Central memory CD8-positive, alpha-beta T cell (primary cell): ENCODE data around the gene DUOXA1.

Experiments
- ATAC-seq: fragments of 150-1000 bp; cut with Tn5 transposase; replicated peaks from 2 replicates; pipeline ENCODE4 v1.10.0; 2022; ENCODE audit warnings: mild to moderate bottlenecking, moderate FRiP score, moderate number of reproducible peaks; ENCODE audit not compliant: poor library complexity, severe bottlenecking; ENCODE audit errors: extremely low read depth
- DNase-seq, 2 donors: peaks; one replicate each; pipeline ENCODE4 v3.0.0; 2021; ENCODE audit warnings: low spot score in 2 of 2
- H3K27ac Mint-ChIP-seq: one replicate; pipeline ENCODE4 v1.8.0; 2022; ENCODE audit warnings: low read depth, mild to moderate bottlenecking, moderate library complexity, mixed read lengths
- H3K27me3 Mint-ChIP-seq: one replicate; pipeline ENCODE4 v1.8.0; 2022; ENCODE audit warnings: mixed read lengths
- H3K36me3 Mint-ChIP-seq: one replicate; pipeline ENCODE4 v1.8.0; 2022; ENCODE audit warnings: mild to moderate bottlenecking, moderate library complexity, mixed read lengths; ENCODE audit not compliant: insufficient read depth
- H3K4me1 Mint-ChIP-seq: one replicate; pipeline ENCODE4 v1.8.0; 2022; ENCODE audit warnings: mixed read lengths
- H3K4me3 Mint-ChIP-seq: one replicate; pipeline ENCODE4 v1.8.0; 2022; ENCODE audit warnings: mild to moderate bottlenecking, moderate library complexity, mixed read lengths
- H3K9me3 Mint-ChIP-seq: one replicate; pipeline ENCODE4 v1.8.0; 2022; ENCODE audit warnings: mixed read lengths

DUOXA1 gene

DNA sequence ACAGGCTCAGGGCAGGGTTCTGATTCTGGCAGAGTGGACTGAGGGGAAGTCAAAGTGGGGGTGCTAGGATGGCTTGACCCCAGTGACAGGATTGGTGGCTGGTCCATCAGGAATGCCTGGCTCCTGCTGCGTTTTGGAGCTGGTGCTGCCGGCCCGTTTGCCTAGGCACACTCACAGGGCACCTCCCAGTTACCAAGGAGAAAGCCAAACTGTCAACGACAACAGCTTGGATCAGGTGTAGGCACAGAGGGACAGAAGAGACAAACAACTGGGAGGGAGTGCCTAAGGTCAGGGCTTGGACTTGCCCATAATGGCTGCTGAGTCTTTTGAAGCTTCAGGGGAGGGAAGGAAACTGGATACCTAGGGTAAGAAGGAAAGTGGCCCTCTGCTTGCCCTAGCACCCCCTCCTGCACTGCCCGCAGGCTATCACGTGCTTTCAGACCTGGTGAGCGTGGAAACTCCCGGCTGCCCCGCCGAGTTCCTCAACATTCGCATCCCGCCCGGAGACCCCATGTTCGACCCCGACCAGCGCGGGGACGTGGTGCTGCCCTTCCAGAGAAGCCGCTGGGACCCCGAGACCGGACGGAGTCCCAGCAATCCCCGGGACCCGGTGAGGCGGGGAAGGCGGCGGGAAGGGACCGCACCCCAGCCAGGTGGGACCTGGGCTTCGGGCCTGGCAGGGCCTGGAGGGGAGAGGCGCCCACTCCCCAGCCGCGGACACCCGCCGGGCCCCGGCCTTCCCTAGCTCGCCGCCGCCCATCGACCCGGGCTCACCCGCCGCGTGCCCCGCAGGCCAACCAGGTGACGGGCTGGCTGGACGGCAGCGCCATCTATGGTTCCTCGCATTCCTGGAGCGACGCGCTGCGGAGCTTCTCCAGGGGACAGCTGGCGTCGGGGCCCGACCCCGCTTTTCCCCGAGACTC lies 5.3 kb upstream of the DUOXA1 start:
- Mint-ChIP-seq H3K4me1 (peaks cover 17% of the 10 kb centered on the region), H3K36me3 (peaks cover 2% of the 10 kb centered on the region), H3K27ac (no peak overlapping the region), H3K27me3 (peaks cover 61% of the 10 kb centered on the region), H3K9me3 (no peaks in the 10 kb centered on the region), H3K4me3 (peak overlapping the region; percentile 49)
- ATAC-seq (no peak), DNase-seq (no peak)

DNA sequence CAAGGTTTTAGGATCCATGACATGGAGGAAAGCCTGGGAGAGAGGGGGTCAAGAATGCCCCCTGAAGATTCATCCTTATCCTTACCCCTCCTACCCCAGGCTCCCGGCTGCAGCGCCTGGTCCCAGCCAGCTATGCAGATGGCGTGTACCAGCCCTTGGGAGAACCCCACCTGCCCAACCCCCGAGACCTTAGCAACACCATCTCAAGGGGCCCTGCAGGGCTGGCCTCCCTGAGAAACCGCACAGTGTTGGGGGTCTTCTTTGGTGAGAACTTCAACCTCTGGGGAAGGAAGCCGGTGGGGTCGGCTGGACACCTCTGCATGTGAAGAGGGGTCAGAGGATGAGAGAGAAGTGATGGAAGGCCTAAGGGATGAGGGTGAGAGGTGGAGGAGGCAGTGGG lies 4.4 kb upstream of the DUOXA1 start:
- H3K4me3 Mint-ChIP-seq, result peak overlapping the region; percentile 19
- no peaks in the 10 kb centered on the region for H3K9me3 Mint-ChIP-seq
- H3K27ac Mint-ChIP-seq, result no peak overlapping the region
- ATAC-seq, result no peak
- peaks cover 17% of the 10 kb centered on the region for H3K4me1 Mint-ChIP-seq
- no peak for DNase-seq
- H3K27me3 Mint-ChIP-seq, result peaks cover 62% of the 10 kb centered on the region
- H3K36me3 Mint-ChIP-seq, result peaks cover 2% of the 10 kb centered on the region

DNA sequence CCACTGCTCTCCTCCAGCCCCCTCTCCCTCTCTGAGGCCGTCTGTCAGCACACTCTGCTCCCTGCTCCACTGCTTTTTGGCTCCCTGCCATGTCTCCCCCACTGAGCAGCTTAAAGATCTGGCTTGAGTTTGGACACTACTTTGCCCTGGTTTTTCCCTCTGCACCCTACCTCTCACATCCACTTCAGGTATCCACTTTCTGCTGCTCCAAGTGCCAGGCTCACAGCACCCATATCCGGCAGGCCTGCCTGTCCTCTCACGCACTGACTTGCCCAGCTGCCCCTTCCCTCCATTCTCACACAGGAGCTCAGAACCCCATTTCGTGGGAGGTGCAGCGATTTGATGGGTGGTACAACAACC lies 3.9 kb upstream of the DUOXA1 start:
- ATAC-seq (no peak), DNase-seq (no peak)
- Mint-ChIP-seq H3K27ac (no peak overlapping the region), H3K27me3 (peaks cover 67% of the 10 kb centered on the region), H3K4me1 (peaks cover 17% of the 10 kb centered on the region), H3K4me3 (no peak overlapping the region), H3K36me3 (peaks cover 2% of the 10 kb centered on the region), H3K9me3 (no peaks in the 10 kb centered on the region)

DNA sequence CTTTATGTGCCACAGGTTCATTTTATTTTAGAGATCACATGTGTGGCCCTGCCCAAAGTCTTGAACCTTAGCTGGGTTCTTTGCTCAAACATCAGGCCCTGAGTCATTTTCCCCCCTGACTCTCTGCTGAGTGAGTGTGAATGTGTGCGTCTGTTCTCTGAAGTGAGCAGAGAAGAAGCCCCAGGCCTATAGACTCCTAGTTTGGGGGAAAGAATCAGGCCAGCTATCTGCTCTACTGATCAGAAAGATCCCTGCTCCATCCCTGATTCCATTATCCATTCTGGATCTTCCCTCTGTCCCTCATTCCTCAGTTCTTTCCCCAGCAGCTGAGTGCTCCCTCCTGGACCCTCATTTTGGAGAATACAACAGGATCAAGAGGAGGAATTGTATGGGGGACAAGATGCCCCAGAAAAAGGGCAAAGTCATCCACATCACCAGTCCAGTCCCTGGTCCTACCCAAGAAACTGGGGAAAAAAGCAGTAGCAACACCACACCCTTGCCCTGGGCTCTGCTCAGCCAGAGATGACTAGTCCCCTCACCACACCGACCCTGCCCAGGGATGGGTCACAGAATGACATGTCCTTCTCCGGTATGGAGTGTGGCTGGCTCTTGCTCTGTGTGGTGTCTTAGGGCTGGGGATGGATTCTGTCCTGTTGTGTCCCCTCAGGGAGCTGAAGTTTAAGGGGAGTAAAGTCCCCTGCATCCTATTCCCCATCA lies 3.3 kb upstream of the DUOXA1 start:
- H3K27me3 Mint-ChIP-seq, result peaks cover 72% of the 10 kb centered on the region

DNA sequence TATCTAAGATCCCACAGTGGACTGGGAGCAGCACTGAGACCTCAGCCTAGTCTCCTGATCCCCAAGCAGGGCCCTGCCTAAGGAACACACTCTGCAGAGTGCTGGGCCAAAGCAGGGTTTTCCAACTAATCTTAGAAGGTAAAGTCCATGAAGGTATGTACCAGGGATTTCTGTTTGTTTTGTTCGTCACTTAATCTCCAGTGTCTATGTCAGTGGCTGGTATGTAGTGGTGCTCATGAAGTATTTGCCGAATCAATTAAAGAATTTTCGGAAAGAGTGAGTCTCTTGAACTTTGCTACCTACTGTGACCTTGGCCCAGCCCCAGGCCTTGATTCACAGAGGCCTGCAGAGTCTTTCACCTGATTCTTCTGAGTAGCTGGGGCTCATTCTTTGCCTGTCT lies 1.8 kb upstream of the DUOXA1 start:
- Mint-ChIP-seq H3K27ac (no peak overlapping the region), H3K9me3 (no peaks in the 10 kb centered on the region), H3K27me3 (peaks cover 79% of the 10 kb centered on the region), H3K4me1 (peaks cover 15% of the 10 kb centered on the region), H3K4me3 (no peak overlapping the region), H3K36me3 (peaks cover 2% of the 10 kb centered on the region)
- no peak for DNase-seq
- ATAC-seq, result no peak

More for the DNA sequence above, 3.3 kb upstream of the DUOXA1 start:
- Mint-ChIP-seq H3K4me1 (peaks cover 17% of the 10 kb centered on the region), H3K36me3 (peaks cover 2% of the 10 kb centered on the region), H3K27ac (no peak overlapping the region), H3K9me3 (no peaks in the 10 kb centered on the region), H3K4me3 (no peak overlapping the region)
- ATAC-seq (no peak), DNase-seq (no peak)

DNA sequence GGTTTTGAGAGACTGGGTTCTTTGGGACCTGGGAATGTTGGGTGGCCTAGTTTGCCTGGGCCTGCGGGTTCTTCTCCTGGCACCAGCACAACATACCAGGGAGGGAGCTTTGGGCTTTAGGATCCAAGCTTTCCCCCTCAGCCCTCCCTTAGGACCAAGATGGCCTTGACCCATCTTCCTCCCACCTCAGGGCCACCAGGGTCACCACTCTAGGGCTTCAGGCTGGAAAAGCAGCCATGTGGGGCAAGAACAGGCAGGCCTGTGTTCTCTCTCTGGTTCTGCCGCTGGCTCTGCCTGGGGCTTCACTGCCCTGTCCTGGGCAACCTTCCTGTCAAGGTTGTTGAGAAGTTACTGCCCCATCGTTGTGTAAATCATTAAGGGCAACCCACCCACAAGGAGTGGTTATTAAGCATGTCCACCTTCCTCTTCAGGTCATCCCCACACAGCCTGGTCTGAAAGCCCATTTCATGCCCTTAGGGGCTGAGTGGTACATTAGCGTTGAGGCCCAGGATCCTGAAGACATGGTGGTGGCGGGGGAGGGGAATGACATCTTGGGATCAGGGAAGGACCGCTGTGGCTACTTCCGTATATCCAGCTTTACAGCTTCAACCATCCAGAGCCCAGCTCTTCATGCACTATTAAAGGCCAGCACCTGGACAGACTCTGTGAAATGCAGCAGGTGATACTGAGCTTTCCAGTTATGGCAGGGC lies 767 bp upstream of the DUOXA1 start:
- no peak overlapping the region for H3K27ac Mint-ChIP-seq
- ATAC-seq (no peak), DNase-seq (no peak)
- no peaks in the 10 kb centered on the region for H3K9me3 Mint-ChIP-seq
- H3K27me3 Mint-ChIP-seq, result peaks cover 84% of the 10 kb centered on the region
- H3K36me3 Mint-ChIP-seq, result peaks cover 2% of the 10 kb centered on the region
- peaks cover 10% of the 10 kb centered on the region for H3K4me1 Mint-ChIP-seq
- no peak overlapping the region for H3K4me3 Mint-ChIP-seq

DNA sequence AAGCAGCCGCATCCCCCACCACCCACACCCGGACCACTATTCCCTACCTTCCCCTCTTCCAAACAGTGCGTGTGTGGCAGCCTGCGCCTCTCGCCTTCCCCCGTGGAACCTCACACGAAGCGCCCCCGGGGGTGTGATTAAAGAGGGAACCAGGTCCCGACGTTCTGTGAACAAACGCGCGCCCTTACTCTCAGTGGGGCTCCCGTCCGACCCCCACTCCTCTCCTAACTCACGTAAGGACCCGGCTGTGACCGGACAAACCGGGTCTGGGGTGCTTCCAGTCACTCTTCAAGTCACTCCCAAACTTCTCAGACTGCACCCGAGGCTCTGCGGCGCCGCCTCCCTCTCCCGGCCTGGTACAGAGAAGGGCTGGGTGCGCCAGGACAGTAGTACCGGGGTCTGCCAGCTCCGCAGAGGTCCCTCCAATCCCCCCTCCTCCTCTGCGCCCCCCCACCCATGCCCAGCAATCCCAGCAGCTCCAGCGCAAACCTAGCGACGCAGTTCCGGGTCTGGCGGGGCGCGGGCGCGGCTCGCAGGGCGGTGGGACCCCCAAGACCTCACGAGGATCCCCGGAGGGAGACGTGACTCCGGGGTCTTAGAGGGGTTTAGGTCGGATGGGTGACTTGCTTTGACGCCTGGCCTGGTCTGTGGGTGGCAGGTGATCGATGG lies 574 bp downstream of the DUOXA1 start:
- peaks cover 83% of the 10 kb centered on the region for H3K27me3 Mint-ChIP-seq
- H3K9me3 Mint-ChIP-seq, result no peaks in the 10 kb centered on the region
- no peaks in the 10 kb centered on the region for H3K36me3 Mint-ChIP-seq
- no peak for ATAC-seq
- no peak overlapping the region for H3K4me3 Mint-ChIP-seq
- no peak for DNase-seq
- peaks cover 1% of the 10 kb centered on the region for H3K4me1 Mint-ChIP-seq
- H3K27ac Mint-ChIP-seq, result no peak overlapping the region

DNA sequence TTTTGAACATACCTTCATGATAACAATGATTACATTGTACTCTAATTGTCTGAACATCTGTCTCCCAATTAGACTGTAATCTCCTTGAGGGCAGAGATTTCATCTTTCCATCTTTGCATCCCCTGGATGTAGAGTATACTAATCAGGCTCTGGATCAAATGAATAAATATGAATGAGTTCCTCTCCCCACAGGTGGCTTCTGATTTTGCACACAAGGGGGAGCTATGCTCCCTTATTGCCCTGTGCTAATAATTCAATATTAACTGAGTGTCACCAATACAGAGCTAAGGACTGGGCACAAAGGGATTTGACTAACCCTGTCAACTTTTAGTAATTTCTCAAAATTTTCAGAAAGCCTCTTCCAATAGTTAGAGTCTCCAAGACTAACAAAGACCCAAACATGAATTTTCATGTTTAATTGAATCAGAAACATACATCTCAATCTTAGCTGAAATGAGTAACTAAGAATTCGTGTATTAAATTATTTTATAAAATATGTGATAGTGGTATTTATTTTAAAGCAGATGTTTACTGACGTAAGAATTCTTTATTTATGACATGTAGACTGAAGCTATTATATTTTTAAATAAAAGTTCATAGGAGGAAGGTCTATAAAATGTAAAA lies 3.0 kb downstream of the DUOXA1 start:
- H3K36me3 Mint-ChIP-seq, result no peaks in the 10 kb centered on the region
- H3K4me1 Mint-ChIP-seq, result no peaks in the 10 kb centered on the region
- peaks cover 74% of the 10 kb centered on the region for H3K27me3 Mint-ChIP-seq
- H3K27ac Mint-ChIP-seq, result no peak overlapping the region
- peak in 1 of 2 donors; percentile 26 for DNase-seq
- H3K4me3 Mint-ChIP-seq, result no peak overlapping the region
- no peaks in the 10 kb centered on the region for H3K9me3 Mint-ChIP-seq
- peak; percentile 58 for ATAC-seq

DNA sequence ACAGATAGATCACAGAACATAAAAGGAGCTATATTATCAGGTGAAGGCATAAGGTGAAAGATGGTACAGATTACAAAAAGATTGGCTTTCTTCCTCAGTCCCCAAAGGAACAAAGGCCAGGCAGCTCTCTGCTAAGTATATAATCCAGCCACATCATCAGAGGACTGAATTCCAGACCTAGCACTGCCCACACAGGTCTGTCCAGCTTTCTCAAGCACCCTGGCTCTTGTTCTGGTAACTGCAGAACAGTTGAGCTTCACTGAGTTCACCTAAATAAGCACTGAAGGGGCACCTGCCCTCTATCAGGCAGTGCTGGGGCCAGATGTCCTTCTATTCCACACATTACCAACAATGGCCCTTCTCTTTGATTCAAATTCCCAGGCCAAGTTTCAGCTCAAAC lies 6.3 kb downstream of the DUOXA1 start:
- no peaks in the 10 kb centered on the region for H3K36me3 Mint-ChIP-seq
- H3K4me3 Mint-ChIP-seq, result no peak overlapping the region
- no peak for DNase-seq
- no peaks in the 10 kb centered on the region for H3K9me3 Mint-ChIP-seq
- no peak overlapping the region for H3K27ac Mint-ChIP-seq
- H3K27me3 Mint-ChIP-seq, result peaks cover 81% of the 10 kb centered on the region
- ATAC-seq, result no peak
- H3K4me1 Mint-ChIP-seq, result no peaks in the 10 kb centered on the region

DNA sequence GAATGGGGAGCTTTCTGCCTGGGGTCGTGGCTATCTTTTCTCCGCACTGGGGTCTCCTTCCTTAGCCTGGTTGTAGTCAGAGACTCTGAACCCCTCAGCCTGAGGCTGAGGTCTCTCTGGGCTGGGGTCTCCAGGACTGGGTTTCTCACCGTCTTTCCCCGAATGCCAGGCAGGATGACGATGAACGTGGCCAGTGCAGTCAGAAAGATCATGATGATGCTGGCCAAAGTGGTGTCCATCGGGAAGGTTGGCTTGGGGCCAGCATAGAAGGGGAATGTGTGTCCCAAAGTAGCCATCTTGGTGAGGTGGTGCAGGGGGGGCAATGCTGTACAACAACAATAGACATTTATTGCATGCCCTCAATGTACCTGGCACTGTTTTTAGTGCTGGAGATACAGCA lies 7.0 kb downstream of the DUOXA1 start:
- Mint-ChIP-seq H3K36me3 (no peaks in the 10 kb centered on the region), H3K27me3 (peaks cover 81% of the 10 kb centered on the region), H3K9me3 (no peaks in the 10 kb centered on the region), H3K4me1 (peaks cover 5% of the 10 kb centered on the region), H3K27ac (no peak overlapping the region), H3K4me3 (no peak overlapping the region)
- DNase-seq, result no peak
- no peak for ATAC-seq

DNA sequence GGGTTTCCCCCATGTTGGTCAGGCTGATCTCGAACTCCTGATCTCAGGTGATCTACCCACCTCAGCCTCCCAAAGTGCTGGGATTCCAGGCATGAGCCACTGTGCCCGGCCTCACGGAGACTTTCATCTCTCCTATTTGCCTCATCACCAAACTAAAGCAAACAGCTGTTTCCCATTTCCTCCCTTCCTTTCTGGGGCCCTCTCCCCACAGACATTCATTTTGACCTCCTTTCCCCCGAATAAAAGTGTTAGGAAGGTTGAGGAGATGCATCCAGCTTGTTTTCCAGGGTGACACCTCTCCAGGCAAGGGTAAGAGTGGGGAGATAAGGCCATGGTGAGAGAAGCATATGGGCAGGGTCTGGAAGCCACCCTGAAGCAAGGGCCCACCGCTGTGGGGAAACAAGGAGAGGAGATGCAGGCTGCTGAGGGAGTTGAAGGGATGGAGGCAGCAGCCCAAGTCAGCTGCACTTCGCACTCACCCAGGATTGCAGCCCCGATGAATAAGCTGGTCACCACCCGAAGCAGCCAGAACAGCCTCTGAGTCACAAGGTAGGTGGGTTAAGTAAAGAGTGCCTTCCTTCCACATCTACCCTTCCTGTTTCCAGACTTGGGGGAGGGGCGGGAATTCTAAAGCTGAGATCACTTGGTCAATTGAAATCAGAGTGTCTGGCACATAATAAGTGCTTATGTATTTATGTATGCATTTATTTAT lies 7.8 kb downstream of the DUOXA1 start:
- H3K4me3 Mint-ChIP-seq, result no peak overlapping the region
- DNase-seq, result no peak
- H3K27ac Mint-ChIP-seq, result no peak overlapping the region
- H3K9me3 Mint-ChIP-seq, result no peaks in the 10 kb centered on the region
- ATAC-seq, result no peak
- H3K4me1 Mint-ChIP-seq, result peaks cover 12% of the 10 kb centered on the region
- H3K36me3 Mint-ChIP-seq, result no peaks in the 10 kb centered on the region
- peaks cover 85% of the 10 kb centered on the region for H3K27me3 Mint-ChIP-seq
